GM12891 (cell line): ENCODE data around the gene USP38.

Source experiments
- PAX5 ChIP-seq: IDR thresholded peaks from 2 replicates; pipeline ENCODE4 v1.6.1; 2011; ENCODE audit warnings: low read length, moderate library complexity, mild to moderate bottlenecking; ENCODE audit not compliant: insufficient read depth, severe bottlenecking
- POLR2A ChIP-seq: IDR thresholded peaks from 2 replicates; pipeline ENCODE4 v1.6.1; 2011; ENCODE audit warnings: low read depth, low read length, control low read depth
- POLR2AphosphoS5 ChIP-seq: IDR thresholded peaks from 2 replicates; pipeline ENCODE4 v1.6.1; 2011; ENCODE audit warnings: low read depth, low read length, control low read depth
- POU2F2 ChIP-seq: IDR thresholded peaks from 2 replicates; pipeline ENCODE4 v1.6.1; 2011; ENCODE audit warnings: low read depth, mild to moderate bottlenecking, control low read depth, low read length, moderate library complexity
- SPI1 ChIP-seq: IDR thresholded peaks from 2 replicates; pipeline ENCODE4 v1.6.1; 2011; ENCODE audit warnings: low read depth, low read length, control low read depth
- TAF1 ChIP-seq: IDR thresholded peaks from 2 replicates; pipeline ENCODE4 v1.6.1; 2011; ENCODE audit warnings: low read depth, low read length, control low read depth

- TF ChIP-seq POLR2A (no peak), POLR2AphosphoS5 (no peak), TAF1 (no peak), SPI1 (no peak), PAX5 (no peak), POU2F2 (no peak)
Measured at GRCh38 chr4:143256456-143256855, 71.7 kb downstream of the USP38 start.
